Left colon (tissue), 2 donors: Measurements from ENCODE around the gene EPB41L4B. TPM values are rescaled to one million over a fixed set of nuclear protein-coding genes. Genes with fewer than 3 reads are reported as not detected.
A peak's percentile ranks its signal among the peaks of the same experiment; 100 is the strongest.
"Not testable (repeated sequence)": the region's sequence is repeated elsewhere in the genome, so short reads cannot be mapped to it uniquely, and the experiment has no call there.

ENCODE experiments used
- ATAC-seq: fragments of 200-7000 bp; cut with Tn5 transposase; one replicate; pipeline ENCODE4 v1.9.1; 2020; ENCODE audit warnings: mild to moderate bottlenecking, moderate library complexity
- DNase-seq, 2 donors: peaks; one replicate each; pipeline ENCODE4 v3.0.0-alpha.2; 2020
- intact Hi-C, 2 donors: fragments of 100-400 bp; cut with DNase I in 1 of 2; cut with micrococcal nuclease in 1 of 2; formaldehyde crosslinking; loops; one replicate each; pipeline versions ENCODE4 v1.11.2 to v1.14.0; 2022; cut with DNase I, micrococcal nuclease
- total RNA-seq, 2 donors: library from RNA; stranded (reverse); fragmentation: NEBNext Ultra II Directional; extraction: Animal tissue kit (Norgen Biotek cat#: 25700); gene quantifications; one replicate each; pipeline ENCODE4 v1.2.1, GENCODE V29; 2021
- donor health status: DM: no; HTN: no; CAD: no.
- donor health status: DM: yes; HTN: yes; CAD: no.

Gene EPB41L4B
- total RNA-seq, 2 donors from 2014 or later: 147 to 150 TPM

DNA sequence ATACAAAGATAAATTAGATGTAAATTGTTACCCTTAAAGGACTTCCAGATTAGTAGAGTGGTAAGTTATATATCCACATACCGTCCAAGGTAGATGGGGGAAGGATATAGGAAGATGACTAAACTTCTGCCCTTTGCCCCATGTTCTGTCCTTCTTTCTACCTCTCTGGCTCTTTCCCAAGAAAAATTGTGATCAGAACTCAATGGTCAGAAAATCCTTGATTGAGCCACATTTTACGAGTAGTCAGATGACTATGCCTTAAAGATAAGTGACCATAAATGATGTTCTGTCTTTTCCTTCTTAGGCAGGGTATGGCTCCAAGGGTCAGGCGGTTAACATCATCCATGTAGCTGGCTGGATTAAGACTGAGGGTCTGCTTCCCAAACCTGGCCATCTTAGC, 158.2 kb downstream of the EPB41L4B start:
- DNase-seq (no peak), ATAC-seq (peak; percentile 92)
- intact Hi-C loops: no loop called here

DNA sequence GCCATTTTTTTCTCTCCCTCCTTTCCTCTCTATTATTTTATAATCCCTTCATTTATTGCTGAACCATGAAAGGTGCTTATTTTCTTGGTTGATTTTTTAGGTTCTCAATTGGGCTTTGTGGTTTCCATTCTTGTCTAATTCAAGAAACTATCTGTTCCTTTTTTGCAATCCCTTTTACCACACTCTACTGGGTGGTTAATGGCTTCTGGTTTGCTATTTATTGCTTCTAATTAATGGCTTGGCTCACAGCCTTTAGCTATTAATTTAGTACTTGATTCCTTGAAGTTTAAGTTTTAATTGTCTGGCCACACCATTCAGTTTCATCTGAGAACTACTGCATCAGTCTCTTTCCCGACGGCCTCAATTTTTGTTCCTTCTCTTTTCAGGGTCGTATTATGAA, 159.4 kb downstream of the EPB41L4B start:
- DNase-seq: no peak

GRCh38 chr9:109159583-109159982, 161.3 kb downstream of the EPB41L4B start:
- intact Hi-C loops: no loop called here
- DNase-seq (no peak), ATAC-seq (peak; percentile 36)

More for the DNA sequence above, 159.4 kb downstream of the EPB41L4B start:
- intact Hi-C loops: no loop called here
- ATAC-seq: no peak

DNA sequence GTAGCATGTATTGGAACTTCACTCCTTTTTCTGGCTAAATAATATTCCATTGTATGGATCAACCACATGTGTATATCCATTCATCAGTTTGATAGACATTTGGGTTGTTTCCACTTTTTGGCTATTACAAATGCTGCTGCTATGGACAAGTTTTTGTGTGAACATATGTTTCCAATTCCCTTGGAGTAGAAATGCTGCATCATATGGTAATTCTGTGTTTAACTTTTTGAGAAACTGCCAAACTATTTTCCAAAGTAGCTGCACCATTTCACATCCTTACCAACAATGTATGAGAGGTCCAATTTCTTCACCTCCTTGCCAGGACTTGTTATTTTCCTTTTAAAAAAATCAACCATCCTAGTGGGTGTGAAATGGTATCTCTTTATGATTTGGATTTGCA, 162.2 kb downstream of the EPB41L4B start:
- ATAC-seq (no peak), DNase-seq (no peak)
- intact Hi-C loops: no loop called here

- intact Hi-C loops: no loop called here
- DNase-seq (no peak), ATAC-seq (no peak)
Measured at GRCh38 chr9:109156708-109157107, 164.2 kb downstream of the EPB41L4B start.

GRCh38 chr9:109150925-109151545, 169.8 kb downstream of the EPB41L4B start:
- intact Hi-C loops: no loop called here
- ATAC-seq (peak; percentile 94), DNase-seq (peak; percentile 40 to 55)

- ATAC-seq (peak; percentile 72), DNase-seq (no peak)
- intact Hi-C loops: no loop called here
Measured at GRCh38 chr9:109149722-109150121, 171.1 kb downstream of the EPB41L4B start.

DNA sequence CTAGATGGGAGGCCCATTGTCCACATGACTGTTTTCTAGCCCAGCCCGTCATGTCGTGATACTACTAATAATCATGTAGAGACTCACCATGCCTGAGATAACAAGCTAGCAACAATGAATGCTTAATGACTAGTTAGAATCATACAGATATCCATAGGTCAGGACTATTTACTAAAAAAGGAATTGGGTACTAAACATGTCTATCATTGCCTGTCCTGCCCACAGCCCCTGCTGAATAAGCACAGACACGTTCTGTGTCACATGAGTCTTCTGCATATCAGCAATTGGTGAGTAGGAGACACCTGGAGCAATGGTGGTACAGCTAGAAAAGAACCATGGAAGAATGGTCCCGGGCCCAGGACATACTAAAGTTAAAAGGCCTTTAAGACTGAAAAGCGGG, 171.8 kb downstream of the EPB41L4B start:
- intact Hi-C loops: no loop called here
- DNase-seq (no peak), ATAC-seq (no peak)

DNA sequence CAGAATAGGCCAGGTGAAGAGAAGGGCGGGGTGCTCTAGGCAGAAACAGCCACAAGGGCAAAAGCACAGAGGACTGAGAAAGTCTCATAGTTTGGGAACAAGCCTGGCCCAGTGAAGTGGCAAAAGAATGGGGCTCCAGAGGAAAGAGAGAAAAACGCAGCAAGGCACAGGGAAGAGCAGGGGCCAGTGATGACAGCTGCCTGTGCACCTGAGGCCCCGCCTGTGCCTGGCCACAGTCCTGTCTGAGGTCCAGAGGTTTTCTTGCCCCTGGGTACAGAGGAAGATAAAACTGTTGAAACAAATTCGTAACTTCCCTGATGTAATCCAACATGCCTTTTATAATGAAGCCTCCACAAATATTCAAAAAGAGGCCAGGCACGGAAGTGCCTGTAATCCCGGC, 175.8 kb downstream of the EPB41L4B start:
- DNase-seq (no peak), ATAC-seq (peak; percentile 51)

GRCh38 chr9:109143881-109144562, 176.8 kb downstream of the EPB41L4B start:
- ATAC-seq: peak; percentile 80
- intact Hi-C loops: no loop called here
- DNase-seq: no peak

More for the DNA sequence above, 175.8 kb downstream of the EPB41L4B start:
- intact Hi-C loops: no loop called here

- ATAC-seq (no peak), DNase-seq (no peak)
- intact Hi-C loops: no loop called here
Measured at GRCh38 chr9:109141375-109141774, 179.5 kb downstream of the EPB41L4B start.

GRCh38 chr9:109139851-109140250, 181.0 kb downstream of the EPB41L4B start:
- DNase-seq: no peak
- ATAC-seq: no peak
- intact Hi-C loops: no loop called here

- no peak for ATAC-seq
- DNase-seq: no peak
- intact Hi-C loops: no loop called here
Measured at GRCh38 chr9:109138421-109138820, 182.4 kb downstream of the EPB41L4B start.

DNA sequence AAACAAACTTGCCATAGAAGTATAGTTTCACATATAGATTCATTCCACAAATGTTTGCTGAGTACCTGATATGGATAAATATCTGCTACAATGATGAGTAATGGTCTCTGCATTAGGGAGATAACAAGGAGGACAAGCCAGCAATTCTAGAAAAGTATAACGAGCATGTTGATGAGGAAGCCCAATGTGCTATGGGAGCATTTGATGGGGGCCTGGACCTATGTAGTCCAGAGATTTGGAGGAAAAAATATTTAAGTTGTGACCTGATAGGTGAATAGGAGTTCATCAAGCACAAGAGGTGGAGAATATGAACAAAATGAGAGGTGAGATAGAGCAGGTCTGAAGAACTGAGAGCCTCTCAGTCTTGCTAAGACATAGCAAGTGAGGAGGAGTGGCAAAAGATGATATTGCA, 186.7 kb downstream of the EPB41L4B start:
- intact Hi-C loops: no loop called here
- DNase-seq (no peak), ATAC-seq (no peak)

DNA sequence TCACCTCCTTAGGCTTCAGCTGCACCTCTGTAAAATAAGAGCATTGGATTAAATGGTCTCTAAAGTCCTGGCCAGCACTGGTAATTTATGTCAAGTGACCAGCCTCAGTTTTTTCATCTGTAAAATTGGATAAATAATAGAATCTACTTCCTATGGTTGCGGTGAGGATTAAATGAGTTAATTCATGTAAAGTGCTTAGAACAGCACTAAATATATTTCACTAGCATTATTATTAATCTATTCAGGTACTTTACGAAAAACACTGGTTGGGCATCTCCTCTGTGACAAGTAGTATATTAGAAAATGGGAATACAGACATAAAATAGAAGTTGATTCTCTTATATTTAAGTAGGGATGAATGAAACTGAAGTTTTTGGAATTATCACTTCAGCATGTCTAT, 187.3 kb downstream of the EPB41L4B start:
- intact Hi-C loops: no loop called here
- DNase-seq: no peak

GRCh38 chr9:109132567-109133021, 188.3 kb downstream of the EPB41L4B start:
- intact Hi-C loops: no loop called here
- DNase-seq: no peak
- peak; percentile 59 for ATAC-seq

More for the DNA sequence above, 187.3 kb downstream of the EPB41L4B start:
- ATAC-seq: no peak

GRCh38 chr9:109129470-109130197, 191.2 kb downstream of the EPB41L4B start:
- peak; percentile 90 for ATAC-seq
- DNase-seq: no peak
- intact Hi-C loops: no loop called here

GRCh38 chr9:109126671-109127070, 194.2 kb downstream of the EPB41L4B start:
- intact Hi-C loops, ATAC-seq: not testable (repeated sequence)

GRCh38 chr9:109124121-109124520, 196.7 kb downstream of the EPB41L4B start:
- intact Hi-C loops: no loop called here
- ATAC-seq: no peak
- DNase-seq: no peak

More at GRCh38 chr9:109126671-109127070, 194.2 kb downstream of the EPB41L4B start:
- DNase-seq: not testable (repeated sequence)
